GM04503 (cell line): ENCODE data around the gene GABRB1.

Experiments
- DNase-seq: peaks from one replicate; pipeline ENCODE4 v3.0.0-alpha.2; 2012; ENCODE audit warnings: low read depth

Gene GABRB1

GRCh38 chr4:47031011-47031678, at the start of gene GABRB1:
TSS of gene GABRB1 (plus strand) at chr4:47031567.
- no peak for DNase-seq

- DNase-seq: no peak
These were observed 46.6 kb upstream of the GABRB1 start for GRCh38 chr4:46984781-46985180.

- DNase-seq: no peak
These were observed 44.3 kb upstream of the GABRB1 start for GRCh38 chr4:46986922-46987638.

- no peak for DNase-seq
These were observed 39.0 kb upstream of the GABRB1 start for GRCh38 chr4:46992338-46992737.

GRCh38 chr4:46993075-46994006, 38.0 kb upstream of the GABRB1 start, which contains the start of gene GABRA4:
TSS of gene GABRA4 (minus strand) at chr4:46993581. CDS start at chr4:46993424, 157 bp downstream.
- no peak for DNase-seq

GRCh38 chr4:46994007-46994405, 37.4 kb upstream of the GABRB1 start:
- no peak for DNase-seq

GRCh38 chr4:46999566-46999965, 31.8 kb upstream of the GABRB1 start:
- DNase-seq: no peak

- DNase-seq: no peak
These were observed 31.0 kb upstream of the GABRB1 start for GRCh38 chr4:47000406-47000805.

- DNase-seq: no peak
These were observed 28.8 kb upstream of the GABRB1 start for GRCh38 chr4:47002580-47002979.

GRCh38 chr4:47010347-47010911, 20.9 kb upstream of the GABRB1 start:
- DNase-seq: no peak

GRCh38 chr4:47010912-47011446, 20.4 kb upstream of the GABRB1 start:
- no peak for DNase-seq

- DNase-seq: no peak
These were observed 18.7 kb upstream of the GABRB1 start for GRCh38 chr4:47012676-47013075.

- no peak for DNase-seq
These were observed 18.0 kb upstream of the GABRB1 start for GRCh38 chr4:47013373-47013772.

GRCh38 chr4:47017081-47017480, 14.3 kb upstream of the GABRB1 start:
- no peak for DNase-seq

GRCh38 chr4:47017494-47017893, 13.9 kb upstream of the GABRB1 start:
- DNase-seq: no peak

- no peak for DNase-seq
These were observed 511 bp downstream of the GABRB1 start for GRCh38 chr4:47031751-47032404.

GRCh38 chr4:47032405-47033106, 1.2 kb downstream of the GABRB1 start:
- no peak for DNase-seq

GRCh38 chr4:47038263-47038662, 6.9 kb downstream of the GABRB1 start:
- no peak for DNase-seq

GRCh38 chr4:47040828-47041227, 9.5 kb downstream of the GABRB1 start:
- no peak for DNase-seq

- DNase-seq: no peak
These were observed 12.5 kb downstream of the GABRB1 start for GRCh38 chr4:47043821-47044220.

GRCh38 chr4:47045261-47045660, 13.9 kb downstream of the GABRB1 start:
- DNase-seq: no peak
